GM12874 (cell line): Measurements from ENCODE around the gene TGFBRAP1.

ENCODE experiments used
- CTCF ChIP-seq: IDR thresholded peaks from 2 replicates; pipeline ENCODE4 v1.5.1; 2011; ENCODE audit warnings: low read depth, mild to moderate bottlenecking, control low read depth, low read length, moderate library complexity; ENCODE audit not compliant: insufficient read depth

TGFBRAP1 gene

GRCh38 chr2:105231232-105231619 is 98.3 kb downstream of the TGFBRAP1 start:
- no peak for TF ChIP-seq CTCF

- no peak for TF ChIP-seq CTCF
Observed at GRCh38 chr2:105224444-105224843, 105.1 kb downstream of the TGFBRAP1 start.

- TF ChIP-seq CTCF = no peak
Observed at GRCh38 chr2:105220604-105221003, 108.9 kb downstream of the TGFBRAP1 start.

GRCh38 chr2:105215586-105216192 is 113.8 kb downstream of the TGFBRAP1 start:
- no peak for TF ChIP-seq CTCF
